SK-N-SH (cell line): Measurements from ENCODE around the gene ZNF277. TPM values are rescaled to one million over a fixed set of nuclear protein-coding genes. Genes with fewer than 3 reads are reported as not detected.
"Not testable (repeated sequence)": the region's sequence is repeated elsewhere in the genome, so short reads cannot be mapped to it uniquely, and the experiment has no call there.

Source experiments
- CTCF ChIA-PET: fragments of 300-600, 350-600 bp; formaldehyde crosslinking; extraction: SDS; loops from one replicate; lab custom pipeline; 2021; lab: Yijun Ruan, JAX
- POLR2A ChIA-PET: fragments of 350-600 bp; sonication (Branson Sonifier 250); formaldehyde crosslinking; extraction: SDS; loops from one replicate; lab custom pipeline; 2020; ENCODE audit warnings: antibody characterized with exemption, inconsistent platforms; lab: Yijun Ruan, JAX
- DNase-seq: peaks from one replicate; pipeline ENCODE4 v3.0.0; 2012
- H2AFZ ChIP-seq: fragments of 200-600 bp; sonication (generic); 2 replicates; pipeline ENCODE4 v1.8.1; 2016; ENCODE audit warnings: antibody characterized with exemption, mild to moderate bottlenecking, low read depth
- H3F3A ChIP-seq: fragments of 200-600 bp; sonication (generic); replicated peaks from 2 replicates; pipeline ENCODE3; 2016; ENCODE audit warnings: antibody characterized with exemption, mild to moderate bottlenecking; ENCODE audit not compliant: insufficient read depth
- H3K27ac ChIP-seq, 2 experiments: fragments of 200-500 bp in 1 of 2; fragments of 200-600 bp in 1 of 2; sonication (Bioruptor generic) in 1 of 2; sonication (generic), shearing (Covaris generic) in 1 of 2; 2 replicates each; pipeline versions ENCODE4 v1.5.1 to v1.6.1; 2014 to 2016; ENCODE audit warnings: low read depth in 2 of 2, inconsistent platforms in 1 of 2, low read length in 1 of 2, mild to moderate bottlenecking in 1 of 2, mixed read lengths in 1 of 2
- H3K27me3 ChIP-seq: fragments of 200-600 bp; sonication (generic), shearing (Covaris generic); 2 replicates; pipeline ENCODE4 v1.6.1; 2016; ENCODE audit warnings: mixed run types; ENCODE audit not compliant: insufficient read depth
- H3K36me3 ChIP-seq, 2 experiments: fragments of 200-500 bp in 1 of 2; fragments of 200-600 bp in 1 of 2; sonication (Bioruptor generic) in 1 of 2; sonication (generic) in 1 of 2; replicated peaks in 1 of 2; 2 replicates each; pipeline versions ENCODE3 to v1.5.1; 2014 to 2016; ENCODE audit warnings: low read length in 1 of 2, mild to moderate bottlenecking in 1 of 2; ENCODE audit not compliant: insufficient read depth in 2 of 2, control insufficient read depth in 1 of 2
- H3K4me1 ChIP-seq, 2 experiments: fragments of 200-500 bp in 1 of 2; fragments of 200-600 bp in 1 of 2; sonication (Bioruptor generic) in 1 of 2; sonication (generic), shearing (Covaris generic) in 1 of 2; 2 replicates each; pipeline versions ENCODE4 v1.5.1 to v1.6.1; 2014 to 2016; ENCODE audit warnings: low read depth in 1 of 2, low read length in 1 of 2, mixed run types in 1 of 2; ENCODE audit not compliant: insufficient read depth in 2 of 2, control insufficient read depth in 1 of 2
- H3K4me2 ChIP-seq: fragments of 200-600 bp; sonication (generic), shearing (Covaris generic); 2 replicates; pipeline ENCODE4 v1.6.1; 2017; ENCODE audit warnings: mixed run types
- H3K4me3 ChIP-seq, 2 experiments: fragments of 200-500 bp in 1 of 2; fragments of 200-600 bp in 1 of 2; sonication (Bioruptor generic) in 1 of 2; sonication (generic), shearing (Covaris generic) in 1 of 2; 2 replicates each; pipeline versions ENCODE4 v1.5.1 to v1.8.1; 2014 to 2016; ENCODE audit warnings: low read depth in 2 of 2, inconsistent platforms in 1 of 2, low read length in 1 of 2, mild to moderate bottlenecking in 1 of 2, mixed read lengths in 1 of 2, moderate library complexity in 1 of 2
- H3K79me2 ChIP-seq: fragments of 200-600 bp; sonication (generic); 2 replicates; pipeline ENCODE4 v1.8.1; 2017; ENCODE audit warnings: mild to moderate bottlenecking; ENCODE audit not compliant: insufficient read depth
- H3K9ac ChIP-seq: fragments of 200-600 bp; sonication (generic); 2 replicates; pipeline ENCODE4 v1.6.1; 2017; ENCODE audit warnings: mixed run types
- H3K9me2 ChIP-seq: fragments of 200-600 bp; sonication (generic); 2 replicates; pipeline ENCODE4 v1.6.1; 2017; ENCODE audit warnings: mixed run types
- H3K9me3 ChIP-seq: fragments of 200-600 bp; sonication (generic); 2 replicates; pipeline ENCODE4 v1.6.1; 2017; ENCODE audit warnings: mixed run types, mild to moderate bottlenecking, moderate library complexity
- H4K20me1 ChIP-seq: fragments of 200-600 bp; sonication (generic); 2 replicates; pipeline ENCODE4 v1.6.1; 2017; ENCODE audit warnings: mild to moderate bottlenecking, mixed run types; ENCODE audit not compliant: insufficient read depth
- ELF1 ChIP-seq: IDR thresholded peaks from 2 replicates; pipeline ENCODE4 v1.4.0; 2012
- EZH2phosphoT487 ChIP-seq: fragments of 200-600 bp; sonication (generic); IDR thresholded peaks from 2 replicates; pipeline ENCODE4 v1.6.1; 2017; ENCODE audit warnings: low read depth, mixed run types, mild to moderate bottlenecking, antibody characterized with exemption, moderate library complexity, borderline replicate concordance
- FOXM1 ChIP-seq: IDR thresholded peaks from 2 replicates; pipeline ENCODE4 v1.4.0; 2012; ENCODE audit warnings: low read depth, mild to moderate bottlenecking
- GABPA ChIP-seq: IDR thresholded peaks from 2 replicates; pipeline ENCODE4 v1.4.0; 2012; ENCODE audit warnings: low read depth, mild to moderate bottlenecking
- GATA2 ChIP-seq: sonication (generic); formaldehyde crosslinking; IDR thresholded peaks from 2 replicates; pipeline ENCODE4 v1.5.0; 2020; ENCODE audit warnings: mild to moderate bottlenecking, missing genetic modification reagents
- MEF2A ChIP-seq: IDR thresholded peaks from 2 replicates; pipeline ENCODE4 v1.4.0; 2012; ENCODE audit warnings: low read depth, borderline replicate concordance
- NFIC ChIP-seq: IDR thresholded peaks from 2 replicates; pipeline ENCODE4 v1.4.0; 2012; ENCODE audit warnings: borderline replicate concordance
- POLR2AphosphoS5 ChIP-seq: IDR thresholded peaks from 2 replicates; pipeline ENCODE4 v1.6.1; 2012; ENCODE audit warnings: low read depth, low read length
- RCOR1 ChIP-seq: fragments of 150-350 bp; IDR thresholded peaks from 2 replicates; pipeline ENCODE4 v1.6.1; 2017; ENCODE audit warnings: antibody characterized with exemption, low read length
- RXRA ChIP-seq: IDR thresholded peaks from 2 replicates; pipeline ENCODE4 v1.4.0; 2012; ENCODE audit warnings: low read depth, mild to moderate bottlenecking, borderline replicate concordance
- TAF1 ChIP-seq: IDR thresholded peaks from 2 replicates; pipeline ENCODE4 v1.6.1; 2012; ENCODE audit warnings: low read depth, mild to moderate bottlenecking, low read length, moderate library complexity, borderline replicate concordance
- WGBS: methylation state at CpG from one replicate; pipeline ENCODE4 v1.1.6; 2017; ENCODE audit warnings: low lambda C conversion rate; 5-methylcytosine and 5-hydroxymethylcytosine counted together
- polyA plus RNA-seq, 3 experiments: library from polyadenylated mRNA; depleted of rRNA; stranded (reverse); fragments of >200 nt; gene quantifications; 2 replicates each; pipeline ENCODE4 v1.2.3, GENCODE V29; 2012
- TF ChIP-seq, protein P1 (sequence below): IDR thresholded peaks from 2 replicates; pipeline ENCODE4 v1.4.0; 2012; ENCODE audit warnings: low read depth, borderline replicate concordance

Gene ZNF277
- polyA plus RNA-seq, 1 of the 3 experiments (the other 2 are of a cell fraction) = 11.5 TPM

DNA sequence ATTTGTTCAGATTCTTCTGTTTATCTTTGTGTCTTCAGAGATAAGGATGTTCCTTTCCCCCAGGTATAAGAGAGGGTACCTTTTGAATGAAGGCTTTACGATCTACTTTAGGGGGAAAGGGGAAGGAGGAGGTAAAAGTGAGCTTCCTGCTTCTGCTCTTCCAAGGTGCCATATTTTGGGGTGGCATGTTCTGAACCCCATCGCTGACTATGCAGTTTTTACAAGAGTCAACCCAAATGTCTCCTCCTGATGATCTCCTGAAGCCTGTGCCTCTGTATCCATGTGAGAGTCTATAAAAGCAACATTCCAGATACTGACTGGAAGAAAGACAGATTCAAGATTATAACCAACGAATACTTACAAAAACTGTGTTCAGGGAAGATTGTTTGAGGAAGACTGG is 102.5 kb downstream of the ZNF277 start:
- Histone ChIP-seq H4K20me1 (no peaks in the 10 kb centered on the region), H3K36me3 (peaks cover 12 to 16% of the 10 kb centered on the region in 2 experiments), H3K27ac (no peak overlapping the region), H3K79me2 (no peaks in the 10 kb centered on the region), H3K9ac (no peak overlapping the region), H3K4me1 (no peaks in the 10 kb centered on the region), H3K4me3 (no peak overlapping the region), H3K9me2 (no peaks in the 10 kb centered on the region), H3K27me3 (no peaks in the 10 kb centered on the region), H3F3A (no peaks in the 10 kb centered on the region), H3K4me2 (no peak overlapping the region), H3K9me3 (no peaks in the 10 kb centered on the region), H2AFZ (no peak overlapping the region)
- TF ChIP-seq RXRA = no peak
- no peak for TF ChIP-seq FOXM1
- TF ChIP-seq RCOR1 = no peak
- TF ChIP-seq, protein P1, sequence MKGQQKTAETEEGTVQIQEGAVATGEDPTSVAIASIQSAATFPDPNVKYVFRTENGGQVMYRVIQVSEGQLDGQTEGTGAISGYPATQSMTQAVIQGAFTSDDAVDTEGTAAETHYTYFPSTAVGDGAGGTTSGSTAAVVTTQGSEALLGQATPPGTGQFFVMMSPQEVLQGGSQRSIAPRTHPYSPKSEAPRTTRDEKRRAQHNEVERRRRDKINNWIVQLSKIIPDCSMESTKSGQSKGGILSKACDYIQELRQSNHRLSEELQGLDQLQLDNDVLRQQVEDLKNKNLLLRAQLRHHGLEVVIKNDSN = no peak
- no peak for TF ChIP-seq EZH2phosphoT487
- no peak for TF ChIP-seq ELF1
- WGBS = 90% methylated on average over 3 of the region's 3 CpGs
- POLR2A ChIA-PET = no interaction called here
- DNase-seq = no peak
- CTCF ChIA-PET = no interaction called here

DNA sequence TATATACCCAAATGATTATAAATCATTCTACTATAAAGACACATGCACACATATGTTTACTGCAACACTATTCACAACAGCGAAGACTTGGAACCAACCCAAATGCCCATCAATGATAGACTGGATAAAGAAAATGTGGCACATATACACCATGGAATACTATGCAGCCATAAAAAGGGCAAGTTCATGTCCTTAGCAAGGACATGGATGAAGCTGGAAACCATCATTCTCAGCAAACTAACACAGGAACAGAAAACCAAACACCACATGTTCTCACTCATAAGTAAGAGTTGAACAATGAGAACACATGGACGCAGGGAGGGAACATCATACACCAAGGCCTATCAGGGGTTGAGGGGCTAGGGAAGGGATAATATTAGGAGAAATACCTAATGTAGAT is 110.3 kb downstream of the ZNF277 start:
- H3K4me1 ChIP-seq, CTCF ChIA-PET, H3K4me2 ChIP-seq, DNase-seq, H3K79me2 ChIP-seq, H3F3A ChIP-seq, H3K9me2 ChIP-seq, H3K4me3 ChIP-seq, H3K9me3 ChIP-seq, H3K27ac ChIP-seq, H3K27me3 ChIP-seq, H4K20me1 ChIP-seq, H2AFZ ChIP-seq, POLR2A ChIA-PET, H3K9ac ChIP-seq: not testable (repeated sequence)
- WGBS = 93% methylated on average over 2 of the region's 2 CpGs
- peaks cover 26 to 33% of the 10 kb centered on the region in 2 experiments for H3K36me3 ChIP-seq

DNA sequence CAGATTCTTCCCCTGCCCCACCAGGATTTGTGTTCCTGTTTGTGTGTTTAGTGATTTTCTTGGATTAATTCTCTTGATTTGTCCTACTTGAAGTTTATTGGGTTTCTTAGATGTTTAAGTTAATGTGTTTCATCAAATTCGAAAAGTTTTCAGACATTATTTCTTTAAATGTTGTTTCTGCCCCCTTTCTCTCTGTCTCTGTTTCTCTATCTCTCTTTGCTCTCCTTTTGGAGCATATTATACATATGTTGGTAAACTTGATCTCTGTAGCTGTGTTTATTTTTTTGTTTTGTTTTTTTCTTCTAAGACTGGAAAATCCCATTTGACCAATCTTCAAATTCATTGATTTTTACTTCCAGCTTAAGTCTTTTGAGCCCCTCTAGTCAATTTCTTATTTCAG is 115.6 kb downstream of the ZNF277 start:
- Histone ChIP-seq H3K4me1 (no peaks in the 10 kb centered on the region), H3F3A (no peaks in the 10 kb centered on the region), H3K36me3 (peaks cover 25 to 55% of the 10 kb centered on the region in 2 experiments)
- no peak for TF ChIP-seq NFIC
- TF ChIP-seq GABPA = no peak
- TF ChIP-seq ELF1 = no peak
- TF ChIP-seq RCOR1 = no peak
- no peak for TF ChIP-seq POLR2AphosphoS5
- TF ChIP-seq TAF1 = no peak
- TF ChIP-seq RXRA = no peak
- TF ChIP-seq MEF2A = no peak
- no peak for TF ChIP-seq GATA2 (CRISPR knock-in tag)
- TF ChIP-seq, protein P1 = no peak
- TF ChIP-seq, all 33 proteins: peak for 0
- Histone ChIP-seq H3K9me2 (0 out of 2 replicates have a peak, but pooled peaks cover 4% of the 10 kb centered on the region), H3K9ac (no peak overlapping the region), H3K27me3 (no peaks in the 10 kb centered on the region), H3K9me3 (peaks cover 12% of the 10 kb centered on the region; the same call in 1 of the 2 replicates), H3K27ac (no peak overlapping the region), H2AFZ (no peak overlapping the region), H4K20me1 (no peaks in the 10 kb centered on the region), H3K4me3 (no peak overlapping the region), H3K4me2 (no peak overlapping the region), H3K79me2 (no peaks in the 10 kb centered on the region)
- ChIA-PET CTCF (interaction anchor here (0.7 to 1.6 kb wide), 3 partner anchors 9 to 25 kb away, joined by 3 to 4 read pairs (median 3); no protein-coding TSS in a partner anchor), POLR2A (no interaction called here)
- WGBS = 61% methylated on average over 1 of the region's 1 CpG
- no peak for DNase-seq
